Motor neuron (in vitro differentiated cells): ENCODE measurements around the gene FOXN3. TPM values are rescaled to one million over a fixed set of nuclear protein-coding genes. Genes with fewer than 3 reads are reported as not detected.

Source experiments
- ATAC-seq, 8 experiments: fragments of 200-7000 bp; cut with Tn5 transposase; replicated peaks in 6 of 8; 2 replicates each; pipeline ENCODE4 v1.8.0; 2021; ENCODE audit warnings: mild to moderate bottlenecking in 8 of 8, moderate library complexity in 8 of 8
- H3K27ac ChIP-seq, 2 donors: fragments of 250-450 bp; sonication (Bioruptor Pico); 2 replicates each; pipeline ENCODE4 v1.9.0; 2021; ENCODE audit warnings: antibody characterized with exemption in 2 of 2, mild to moderate bottlenecking in 2 of 2, moderate library complexity in 1 of 2
- H3K4me1 ChIP-seq, 2 donors: fragments of 250-450 bp; sonication (Bioruptor Pico); replicated peaks in 1 of 2; 2 replicates each; pipeline ENCODE4 v1.6.1; 2021; ENCODE audit warnings: antibody characterized with exemption in 2 of 2, mild to moderate bottlenecking in 2 of 2, moderate library complexity in 1 of 2
- H3K4me3 ChIP-seq, 5 donors: fragments of 250-450 bp; sonication (Bioruptor Pico); 2 replicates each; pipeline ENCODE4 v1.9.0; 2021; ENCODE audit warnings: antibody characterized with exemption in 5 of 5, mild to moderate bottlenecking in 5 of 5, moderate library complexity in 4 of 5
- WGBS, 10 experiments: fragments of 450-650 bp; shearing (Covaris generic); methylation state at CpG; one replicate each; pipeline ENCODE4 v1.0.0; 2022; 5-methylcytosine and 5-hydroxymethylcytosine counted together
- in situ Hi-C, 9 experiments: fragments of 400-800 bp; cut with MboI; loops; one replicate each; pipeline ENCODE4 v1.15.0; 2021; ENCODE audit warnings: low sequenced_read_pairs in 9 of 9, low pct_unique_long_range_greater_than_20kb in 2 of 9; ENCODE audit not compliant: unreplicated experiment in 9 of 9
- total RNA-seq, 8 experiments: library from RNA; unstranded; fragments of 300-600 nt; gene quantifications; 2 replicates each; pipeline versions ENCODE4 v1.2.3 to v1.2.4, GENCODE V29; 2022

FOXN3 gene
- total RNA-seq, 8 experiments from 2014 or later = 20.2 to 75.8 (median 26.8) TPM

GRCh38 chr14:89237921-89238529 is 179.0 kb downstream of the FOXN3 start:
- 38 to 100% (median 79%) methylated on average over 1 to 5 of the region's 7 CpGs; no CpG with 5 or more reads in 2 of the 10 experiments for WGBS, 10 experiments
- H3K4me3 ChIP-seq = no peak overlapping the region
- H3K4me1 ChIP-seq = peaks cover 12 to 34% of the 10 kb centered on the region in 2 donors
- H3K27ac ChIP-seq = no peak overlapping the region
- peak in 3 of 8 experiments; percentile 12 to 51 (median 31) for ATAC-seq
- in situ Hi-C loops = no loop called here

- no peak for ATAC-seq
- H3K27ac ChIP-seq = no peak overlapping the region
These were observed 180.2 kb downstream of the FOXN3 start for GRCh38 chr14:89236851-89237250.

GRCh38 chr14:89233184-89233583 is 183.8 kb downstream of the FOXN3 start:
- ATAC-seq = no peak
- in situ Hi-C loops = no loop called here
- Histone ChIP-seq H3K4me1 (peaks cover 17 to 30% of the 10 kb centered on the region in 2 donors), H3K4me3 (no peak overlapping the region), H3K27ac (peak overlapping the region; percentile 32 to 50)
- WGBS, 10 experiments = 80 to 100% (median 94%) methylated on average over 1 to 2 of the region's 2 CpGs; no CpG with 5 or more reads in 5 of the 10 experiments

More at GRCh38 chr14:89236851-89237250, 180.2 kb downstream of the FOXN3 start:
- in situ Hi-C loops = no loop called here
- no peak overlapping the region for H3K4me3 ChIP-seq
- H3K4me1 ChIP-seq = peaks cover 23 to 38% of the 10 kb centered on the region in 2 donors

GRCh38 chr14:89232265-89233070 is 184.6 kb downstream of the FOXN3 start:
- 66 to 100% (median 88%) methylated on average over 1 to 17 of the region's 18 CpGs for WGBS, 10 experiments
- ATAC-seq = peak in 4 of 8 experiments; percentile 31 to 79 (median 70)
- no peak overlapping the region for H3K4me3 ChIP-seq
- H3K27ac ChIP-seq = peak overlapping the region; percentile 32 to 50
- H3K4me1 ChIP-seq = peaks cover 17 to 29% of the 10 kb centered on the region in 2 donors
- in situ Hi-C loops = no loop called here

GRCh38 chr14:89231426-89232113 is 185.5 kb downstream of the FOXN3 start:
- Histone ChIP-seq H3K4me1 (peaks cover 23 to 32% of the 10 kb centered on the region in 2 donors), H3K4me3 (no peak overlapping the region), H3K27ac (peak overlapping the region in 1 of 2 donors; percentile 32)
- WGBS, 10 experiments = 95 to 100% (median 100%) methylated on average over 1 to 10 of the region's 15 CpGs; no CpG with 5 or more reads in 2 of the 10 experiments
- in situ Hi-C loops = no loop called here
- ATAC-seq = peak in 2 of 8 experiments; percentile 12 to 15

GRCh38 chr14:89228921-89229639 is 188.0 kb downstream of the FOXN3 start:
- H3K4me3 ChIP-seq = no peak overlapping the region
- in situ Hi-C loops = no loop called here
- peaks cover 24 to 32% of the 10 kb centered on the region in 2 donors for H3K4me1 ChIP-seq
- no peak overlapping the region for H3K27ac ChIP-seq
- ATAC-seq = no peak
- 67 to 100% (median 79%) methylated on average over 2 to 9 of the region's 10 CpGs for WGBS, 10 experiments

GRCh38 chr14:89227496-89227836 is 189.6 kb downstream of the FOXN3 start:
- in situ Hi-C loops = no loop called here
- no peak overlapping the region for H3K4me3 ChIP-seq

GRCh38 chr14:89226801-89227495 is 190.1 kb downstream of the FOXN3 start:
- no peak overlapping the region for H3K27ac ChIP-seq
- H3K4me1 ChIP-seq = peaks cover 11 to 14% of the 10 kb centered on the region in 2 donors
- peak in 3 of 8 experiments; percentile 19 to 74 (median 36) for ATAC-seq
- in situ Hi-C loops = no loop called here
- H3K4me3 ChIP-seq = no peak overlapping the region
- WGBS, 10 experiments = 30 to 100% (median 88%) methylated on average over 1 to 8 of the region's 8 CpGs; no CpG with 5 or more reads in 1 of the 10 experiments

More at GRCh38 chr14:89227496-89227836, 189.6 kb downstream of the FOXN3 start:
- H3K4me1 ChIP-seq = peaks cover 16 to 19% of the 10 kb centered on the region in 2 donors
- H3K27ac ChIP-seq = no peak overlapping the region
- 52 to 100% (median 96%) methylated on average over 4 to 8 of the region's 8 CpGs; no CpG with 5 or more reads in 5 of the 10 experiments for WGBS, 10 experiments
- ATAC-seq = no peak

GRCh38 chr14:89225607-89226006 is 191.4 kb downstream of the FOXN3 start:
- in situ Hi-C loops = no loop called here
- H3K27ac ChIP-seq = no peak overlapping the region
- no peak for ATAC-seq
- peaks cover 10 to 11% of the 10 kb centered on the region in 2 donors for H3K4me1 ChIP-seq
- H3K4me3 ChIP-seq = no peak overlapping the region
- WGBS, 10 experiments = 17 to 100% (median 82%) methylated on average over 1 to 4 of the region's 4 CpGs; no CpG with 5 or more reads in 2 of the 10 experiments

- Histone ChIP-seq H3K4me3 (no peak overlapping the region), H3K4me1 (peaks cover 6 to 13% of the 10 kb centered on the region in 2 donors), H3K27ac (peak overlapping the region in 1 of 2 donors; percentile 21)
- in situ Hi-C loops = no loop called here
- WGBS, 10 experiments = 49 to 93% (median 82%) methylated on average over 3 to 5 of the region's 5 CpGs
- peak in 6 of 8 experiments; percentile 50 to 85 (median 72) for ATAC-seq
These were observed 195.8 kb downstream of the FOXN3 start for GRCh38 chr14:89221109-89221810.

GRCh38 chr14:89219051-89219450 is 198.0 kb downstream of the FOXN3 start:
- in situ Hi-C loops = no loop called here
- peaks cover 6 to 13% of the 10 kb centered on the region in 2 donors for H3K4me1 ChIP-seq
- WGBS, 10 experiments = 83 to 100% (median 95%) methylated on average over 1 to 5 of the region's 6 CpGs; no CpG with 5 or more reads in 2 of the 10 experiments
- H3K27ac ChIP-seq = no peak overlapping the region
- no peak for ATAC-seq
- H3K4me3 ChIP-seq = no peak overlapping the region
